GM21786 (cell line): ENCODE data around the gene VMAC.
"Not testable (repeated sequence)": the region's sequence is repeated elsewhere in the genome, so short reads cannot be mapped to it uniquely, and the experiment has no call there.

Experiments
- ATAC-seq: cut with Tn5 transposase; IDR thresholded peaks from one replicate; pipeline ENCODE4 v1.9.1; 2021; ENCODE audit not compliant: unreplicated experiment

VMAC gene

DNA sequence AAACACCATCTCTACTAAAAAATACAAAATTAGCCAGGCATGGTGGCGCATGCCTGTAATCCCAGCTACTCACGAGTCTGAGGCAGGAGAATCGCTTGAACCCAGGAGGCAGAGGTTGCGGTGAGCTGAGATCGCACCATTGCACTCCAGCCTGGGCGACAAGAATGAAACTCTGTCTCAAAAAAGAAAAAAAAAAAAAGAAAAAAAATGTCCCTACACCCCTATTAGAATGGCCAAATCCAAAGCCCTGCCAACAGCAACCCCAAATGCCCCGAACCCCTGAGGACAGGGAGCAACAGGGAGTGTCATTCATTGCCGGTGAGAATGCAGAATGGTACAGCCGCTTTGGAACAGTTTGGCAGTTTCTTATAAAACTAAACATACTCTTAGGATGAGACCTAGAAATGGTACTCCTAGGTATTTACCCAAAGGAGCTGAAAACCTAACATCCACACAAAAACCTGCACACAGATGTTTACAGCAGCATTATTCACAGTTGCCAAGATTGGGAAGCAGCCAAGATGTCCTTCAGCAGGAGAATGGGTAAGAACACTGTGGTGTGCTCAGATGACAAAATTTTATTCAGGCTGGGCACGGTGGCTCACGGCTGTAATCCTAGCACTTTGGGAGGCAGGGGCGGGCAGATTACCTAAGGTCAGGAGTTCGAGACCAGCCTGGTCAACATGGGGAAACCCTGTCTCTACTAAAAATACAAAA is 21.4 kb upstream of the VMAC start:
- ATAC-seq, result not testable (repeated sequence)

DNA sequence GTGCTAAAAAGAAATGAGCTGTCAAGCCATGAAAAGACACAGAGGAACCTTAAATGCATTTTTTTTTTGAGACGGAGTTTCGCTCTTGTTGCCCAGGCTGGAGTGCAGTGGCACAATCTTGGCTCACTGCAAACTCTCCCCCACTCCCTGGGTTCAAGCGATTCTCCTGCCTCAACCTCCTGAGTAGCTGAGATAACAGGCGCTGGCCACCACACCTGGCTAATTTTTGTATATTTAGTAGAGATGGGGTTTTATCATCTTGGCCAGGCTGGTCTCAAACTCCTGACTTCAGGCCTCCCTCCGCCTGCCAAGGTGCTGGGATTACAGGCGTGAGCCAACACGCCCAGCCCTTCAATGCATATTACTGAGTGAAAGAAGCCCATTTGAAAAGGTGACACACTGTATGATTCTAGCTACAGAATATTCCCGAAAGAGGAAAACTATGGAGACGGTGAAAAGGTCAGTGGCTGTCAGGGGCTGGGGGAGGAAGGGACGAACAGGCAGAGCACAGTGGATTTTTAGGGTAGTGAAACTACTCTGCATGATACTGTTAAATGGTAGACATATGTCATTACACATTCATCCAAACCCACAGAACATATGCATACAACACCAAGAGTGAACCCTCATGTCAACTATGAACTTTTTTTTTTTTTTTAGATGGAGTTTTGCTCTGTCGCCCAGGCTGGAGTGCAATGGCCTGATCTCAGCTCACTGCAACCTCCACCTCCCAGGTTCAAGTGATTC is 20.4 kb upstream of the VMAC start:
- ATAC-seq, result not testable (repeated sequence)

- no peak for ATAC-seq
Observed at GRCh38 chr19:5889288-5889971, 15.2 kb upstream of the VMAC start.

DNA sequence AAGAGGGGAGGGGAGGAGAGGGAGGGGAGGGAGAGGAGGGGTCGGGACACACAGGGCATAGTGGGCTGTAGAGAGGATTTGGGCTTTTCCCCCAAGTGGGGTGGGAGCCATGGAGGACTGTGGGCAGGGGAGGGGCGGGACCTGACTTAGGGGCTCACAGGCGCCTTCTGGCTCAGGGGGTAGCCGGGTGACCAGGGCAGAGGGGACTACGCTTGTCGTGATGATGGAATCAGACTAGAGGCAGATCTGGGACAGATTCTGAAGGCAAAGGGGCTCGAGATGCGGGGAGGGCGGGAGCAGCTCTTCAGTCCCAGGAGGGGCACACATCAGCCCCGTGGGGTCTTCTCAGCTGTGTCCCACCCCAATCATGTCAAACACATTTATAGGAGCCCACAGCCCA is 14.6 kb upstream of the VMAC start:
- ATAC-seq, result no peak

- no peak for ATAC-seq
Observed at GRCh38 chr19:5891572-5891937, 13.1 kb upstream of the VMAC start.

DNA sequence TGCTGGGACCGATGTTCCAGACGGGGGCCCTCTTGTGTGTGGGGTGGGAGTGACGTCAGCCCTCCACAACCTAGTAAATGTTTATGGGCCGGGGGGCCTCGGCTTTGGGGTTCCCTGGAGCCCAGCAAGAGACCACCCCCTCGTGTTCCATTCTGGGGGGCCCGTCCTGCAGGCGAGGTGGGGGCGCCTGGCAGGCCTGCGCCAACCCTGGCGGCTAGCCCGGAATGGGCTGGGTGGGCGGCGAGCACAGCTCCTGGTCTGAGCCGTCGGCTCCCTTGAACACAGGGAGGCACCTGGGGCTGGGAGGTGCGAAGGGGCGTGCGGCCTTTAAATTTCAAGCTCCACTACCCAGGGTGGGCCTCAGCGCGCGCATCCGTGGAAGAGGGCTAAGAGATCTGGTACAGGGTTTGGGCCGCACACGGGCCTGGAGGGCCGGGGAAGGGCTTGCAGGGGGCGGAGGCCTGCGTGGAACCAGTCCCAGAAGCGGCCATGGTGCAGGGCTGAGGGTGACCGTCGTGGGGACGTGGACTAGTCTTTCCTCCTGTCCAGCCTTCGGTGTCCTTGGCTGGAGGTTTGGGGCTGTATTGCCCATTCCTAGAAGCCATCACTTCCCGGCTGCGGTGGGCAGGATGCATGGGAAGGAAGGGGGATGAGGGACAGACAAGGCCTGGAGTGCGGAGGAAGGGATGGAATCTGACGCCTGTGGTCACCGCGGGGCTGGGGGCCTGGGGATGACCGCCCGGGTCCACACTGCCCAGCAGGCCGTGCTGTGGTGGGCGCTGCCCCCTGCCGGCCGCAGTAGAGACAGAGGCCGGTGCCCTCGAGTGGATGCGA is 12.5 kb upstream of the VMAC start:
- no peak for ATAC-seq

GRCh38 chr19:5892772-5893275 is 11.8 kb upstream of the VMAC start:
- no peak for ATAC-seq

- no peak for ATAC-seq
Observed at GRCh38 chr19:5893296-5893903, 11.3 kb upstream of the VMAC start.

GRCh38 chr19:5893907-5894703 is 10.6 kb upstream of the VMAC start:
- ATAC-seq, result no peak

GRCh38 chr19:5894704-5895349 is 9.8 kb upstream of the VMAC start:
- no peak for ATAC-seq

DNA sequence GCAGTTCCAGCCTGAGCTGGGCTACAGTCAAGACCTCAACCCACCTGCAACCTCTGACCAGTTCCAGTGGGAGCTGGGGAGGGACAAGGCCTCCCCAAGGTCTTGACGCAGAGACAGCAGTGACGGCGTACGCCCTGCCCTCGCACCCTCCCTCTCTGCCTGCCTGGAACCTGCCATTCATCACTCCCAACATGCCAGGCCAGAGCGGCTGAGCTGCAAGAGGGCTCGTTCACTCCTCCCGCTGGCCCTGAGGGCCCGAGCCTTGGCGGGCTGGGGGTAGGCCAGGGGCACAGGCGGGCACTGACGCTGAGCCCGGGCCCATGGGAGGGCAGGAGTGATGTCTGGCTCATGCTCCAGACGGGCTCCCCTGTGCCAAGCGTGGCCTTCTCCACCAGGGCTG is 9.3 kb upstream of the VMAC start:
- no peak for ATAC-seq

GRCh38 chr19:5895890-5896289 is 8.8 kb upstream of the VMAC start:
- no peak for ATAC-seq

DNA sequence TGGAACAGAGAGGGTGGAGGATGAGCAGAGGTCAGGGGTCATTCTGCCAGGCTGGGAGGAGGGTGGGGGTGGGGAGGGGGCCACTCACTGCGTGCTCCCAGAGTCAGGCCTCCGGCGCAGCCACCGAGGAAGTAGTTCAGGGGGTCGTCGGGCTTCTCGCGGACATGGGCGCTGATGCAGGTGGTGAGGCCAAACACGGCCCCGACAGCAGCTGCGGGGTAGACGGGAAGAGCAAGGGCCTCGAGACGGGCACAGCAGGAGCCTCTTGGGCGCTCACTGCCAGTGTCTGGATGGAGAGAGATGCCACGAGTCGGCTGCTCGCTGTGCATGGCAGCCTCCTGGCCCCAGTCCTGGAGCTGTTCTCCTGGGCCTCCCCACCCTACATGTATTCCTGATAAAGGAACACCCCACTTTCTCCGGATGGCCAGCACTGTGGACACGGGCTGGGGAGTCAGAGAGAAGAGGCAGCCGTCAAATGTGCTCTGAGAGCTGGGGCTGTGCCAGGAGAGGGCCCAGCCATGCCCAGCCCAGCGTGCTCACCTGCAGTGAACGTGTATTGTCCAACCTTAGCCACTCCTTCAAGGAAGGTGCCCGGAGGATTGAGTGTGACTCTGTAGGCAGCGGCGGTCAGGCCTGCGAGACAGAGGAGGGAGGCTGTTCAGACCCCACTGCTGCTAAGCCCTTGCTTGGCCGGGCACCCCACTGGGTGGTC is 8.2 kb upstream of the VMAC start:
- ATAC-seq, result no peak

GRCh38 chr19:5897189-5897969 is 7.3 kb upstream of the VMAC start:
- ATAC-seq, result no peak

DNA sequence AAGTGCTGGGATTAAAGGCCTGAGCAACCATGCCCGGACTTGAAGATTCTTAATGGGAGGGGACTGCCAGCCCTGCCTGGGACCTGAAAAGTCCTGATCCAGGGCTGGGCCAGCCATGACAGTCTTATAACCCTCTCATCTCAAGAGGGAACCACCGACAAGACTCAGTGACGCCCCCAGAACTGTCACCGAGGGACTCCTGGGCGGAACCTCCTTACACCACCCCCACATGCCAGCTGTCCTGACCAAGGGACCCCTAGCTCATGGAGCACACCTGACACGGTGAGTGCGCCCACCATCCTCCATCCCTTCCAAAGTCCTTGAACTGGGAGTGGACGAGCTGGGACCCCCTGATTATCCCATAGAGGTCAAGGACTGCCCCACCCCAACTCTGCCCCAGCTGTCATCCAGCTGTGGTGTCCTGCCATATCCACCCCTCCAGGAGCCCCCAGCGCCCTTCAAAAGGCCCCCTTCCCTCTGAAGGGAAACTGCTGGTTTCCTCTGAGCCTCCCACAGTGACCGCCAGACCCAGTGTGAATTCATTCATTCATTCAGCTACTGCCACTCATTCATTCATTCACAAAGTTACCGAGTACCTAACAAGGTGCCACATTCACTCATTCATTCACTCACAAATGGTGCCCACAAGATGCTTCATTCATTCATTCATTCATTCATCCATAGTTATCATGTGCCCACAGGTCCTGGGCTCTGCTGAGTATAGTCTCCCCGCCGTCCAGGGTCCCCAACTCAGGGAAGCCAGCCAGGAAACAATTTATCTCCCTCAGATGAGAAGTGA is 4.7 kb upstream of the VMAC start:
- ATAC-seq, result no peak

DNA sequence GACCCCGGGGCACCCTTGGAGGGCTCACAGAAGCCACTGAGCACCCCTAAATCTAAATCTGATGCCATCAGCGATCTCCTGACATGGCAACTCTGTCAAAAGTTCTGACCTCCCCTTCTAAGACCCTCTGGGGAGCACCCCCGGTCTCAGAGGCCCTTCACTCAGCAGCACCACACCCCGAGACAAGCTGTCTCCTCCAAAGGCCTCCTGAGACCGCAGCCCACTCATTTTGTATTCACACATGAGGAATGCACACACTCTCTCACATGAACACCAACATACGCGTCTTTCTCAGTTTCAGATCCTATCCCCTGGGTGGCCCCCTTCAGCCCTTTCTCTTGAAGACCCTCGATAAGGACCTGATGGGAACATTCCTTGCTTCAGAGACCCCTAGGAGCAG is 3.7 kb upstream of the VMAC start:
- no peak for ATAC-seq

DNA sequence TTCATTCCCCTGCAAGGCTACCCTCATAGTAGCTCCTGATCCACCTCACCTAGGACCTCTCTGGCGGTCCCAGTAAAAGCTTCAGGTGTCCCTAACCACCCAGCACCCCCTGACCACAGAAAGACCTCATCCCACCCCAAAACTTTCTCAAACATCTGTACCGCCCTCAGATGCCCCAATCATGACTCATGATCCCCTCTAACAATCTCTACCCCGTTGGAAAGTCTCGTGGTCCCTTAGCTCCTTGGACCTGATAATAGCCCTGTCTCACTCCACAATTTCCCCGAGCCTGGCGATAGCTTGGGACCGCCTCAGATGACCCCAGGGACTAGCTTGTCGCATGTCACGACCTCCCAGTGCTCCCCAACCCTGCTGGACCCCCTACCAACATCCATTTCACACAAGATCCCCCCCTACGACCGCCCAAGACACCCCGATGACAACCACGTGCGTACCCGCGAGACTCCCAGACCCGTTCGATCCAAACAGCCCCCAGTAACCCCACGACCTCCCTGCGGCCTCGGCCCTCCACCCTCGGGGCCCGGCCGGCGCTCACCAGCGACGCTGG is 1.5 kb upstream of the VMAC start:
- no peak for ATAC-seq
